ENCODE data around the gene NEU2.
A peak's percentile ranks its signal among the peaks of the same experiment; 100 is the strongest.

Gene NEU2

DNA sequence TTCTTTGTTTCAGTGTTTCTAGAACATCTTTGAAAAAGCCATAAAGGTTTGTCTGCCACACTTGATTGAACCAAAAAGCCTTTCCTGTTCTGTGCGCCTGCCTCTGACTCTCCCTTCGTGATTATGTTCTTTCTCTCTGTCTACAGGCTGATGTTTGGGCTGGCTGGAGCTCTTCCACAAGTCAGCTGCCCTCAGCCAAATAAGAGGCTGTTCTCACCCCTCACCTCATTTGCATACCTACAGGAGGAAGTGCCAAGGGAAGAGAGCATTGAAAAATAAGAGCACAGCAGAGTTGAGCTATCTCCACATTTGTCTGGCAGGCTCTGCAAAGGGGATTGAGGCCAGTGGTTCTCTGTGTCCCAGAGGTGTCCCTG lies 43.5 kb downstream of the NEU2 start:
- TF ChIP-seq CTCF (IDR thresholded peaks at IDR 0.05; ENCODE audit: extremely low read depth, missing control alignments) = no peak
- peak; percentile 36 for DNase-seq (ENCODE audit: low spot score)

DNA sequence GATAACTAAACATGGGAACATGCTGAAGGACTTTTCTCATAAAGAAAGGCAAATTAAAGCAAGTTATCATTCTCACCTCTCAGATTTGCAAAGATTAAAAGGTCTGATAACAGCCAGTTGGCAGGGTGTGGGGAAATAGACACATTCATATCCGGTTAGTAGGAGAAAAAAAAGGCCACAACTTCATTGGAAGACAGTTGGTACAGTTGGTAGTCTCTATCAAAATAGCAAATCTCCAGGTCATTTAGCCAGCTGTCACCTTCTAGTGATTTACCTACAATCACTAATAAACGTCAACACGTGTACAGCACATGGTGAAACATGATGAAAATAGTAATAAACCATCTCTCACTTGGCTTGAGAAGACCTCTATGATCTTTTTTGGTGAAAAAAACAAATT lies 44.3 kb downstream of the NEU2 start:
- no peak for DNase-seq (ENCODE audit: low spot score)

DNA sequence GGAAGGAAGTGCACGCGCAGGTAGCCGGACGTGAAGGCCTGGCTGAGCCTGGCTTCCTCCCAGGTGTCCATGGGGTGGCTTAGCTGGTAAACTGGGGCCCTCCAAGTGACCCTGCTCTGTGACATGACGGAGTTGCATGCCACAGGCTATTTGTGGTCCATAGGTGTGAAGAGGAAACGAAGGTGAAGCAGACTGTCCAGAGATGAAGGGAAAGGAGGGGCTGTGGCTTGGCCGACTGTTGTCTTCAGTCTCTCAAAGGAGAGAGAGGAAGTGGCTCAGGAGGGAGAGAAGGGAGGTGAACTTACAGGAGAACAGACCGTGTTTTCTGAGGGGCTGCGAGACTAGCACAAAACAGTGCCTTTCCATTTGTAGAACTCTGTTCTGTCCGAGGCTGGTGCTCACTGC lies 47.0 kb downstream of the NEU2 start:
- TF ChIP-seq CTCF (IDR thresholded peaks at IDR 0.05; ENCODE audit: extremely low read depth, missing control alignments) = no peak
- DNase-seq (ENCODE audit: low spot score) = peak; percentile 35

More for the DNA sequence above, 44.3 kb downstream of the NEU2 start:
- TF ChIP-seq CTCF (IDR thresholded peaks at IDR 0.05; ENCODE audit: extremely low read depth, missing control alignments) = no peak

GRCh38 chr2:233079953-233080835 lies 47.7 kb downstream of the NEU2 start:
- TF ChIP-seq CTCF (IDR thresholded peaks at IDR 0.05; ENCODE audit: extremely low read depth, missing control alignments) = no peak
- no peak for DNase-seq (ENCODE audit: low spot score)

GRCh38 chr2:233080836-233081229 lies 48.4 kb downstream of the NEU2 start:
- TF ChIP-seq CTCF (IDR thresholded peaks at IDR 0.05; ENCODE audit: extremely low read depth, missing control alignments) = no peak
- DNase-seq (ENCODE audit: low spot score) = no peak

DNA sequence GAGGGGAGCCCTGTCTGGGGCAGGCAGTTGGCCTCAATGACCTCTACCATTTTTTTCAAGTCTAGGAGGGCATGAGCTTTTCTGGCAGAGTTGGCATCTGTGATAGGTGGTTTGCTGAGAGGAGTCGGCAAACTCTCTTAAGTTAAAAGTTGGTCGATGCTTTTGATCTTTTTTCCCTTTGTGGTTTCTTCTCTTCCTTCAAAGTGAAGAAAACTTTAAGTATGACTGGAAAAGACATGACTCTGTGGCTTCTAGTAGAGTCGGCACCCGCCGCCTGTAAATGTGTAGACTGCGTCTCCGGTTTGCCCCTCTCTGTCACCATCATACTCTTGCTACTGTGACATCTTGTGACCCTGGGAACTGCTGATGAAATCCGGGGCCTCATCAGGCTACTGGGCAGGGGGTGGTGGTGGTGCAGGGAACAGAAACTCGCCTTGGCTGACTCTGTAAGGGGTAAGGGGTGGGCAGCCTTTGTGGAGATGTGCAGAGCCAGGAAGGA lies 48.8 kb downstream of the NEU2 start:
- DNase-seq (ENCODE audit: low spot score) = no peak
- TF ChIP-seq CTCF (IDR thresholded peaks at IDR 0.05; ENCODE audit: extremely low read depth, missing control alignments) = no peak

DNA sequence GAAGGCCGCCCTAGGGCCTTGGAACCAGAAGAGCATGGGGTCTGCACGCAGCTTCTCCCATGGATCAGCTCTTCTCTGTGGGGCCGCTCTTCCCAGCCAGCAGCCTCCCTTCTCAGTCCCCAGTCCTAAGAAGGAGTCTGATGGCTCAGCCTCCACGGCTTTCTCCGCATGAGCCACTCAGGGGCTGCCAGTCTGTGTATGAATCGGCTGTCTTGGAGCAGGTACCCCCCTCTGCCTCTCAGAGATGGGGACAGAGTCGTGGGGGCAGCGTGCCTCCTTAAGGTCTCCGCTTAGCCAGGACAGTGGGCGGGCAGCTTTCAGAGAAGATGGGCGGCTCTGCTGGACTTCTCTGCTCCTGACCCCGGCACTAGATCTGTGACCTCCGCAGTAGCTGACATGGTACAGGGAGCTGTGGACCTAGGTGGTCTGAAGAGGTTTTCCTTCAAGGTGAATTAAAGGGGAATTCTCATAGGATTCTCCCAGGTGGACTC lies 49.3 kb downstream of the NEU2 start:
- no peak for DNase-seq (ENCODE audit: low spot score)
- TF ChIP-seq CTCF (IDR thresholded peaks at IDR 0.05; ENCODE audit: extremely low read depth, missing control alignments) = no peak
